ENCODE measurements around the gene PCYT2. TPM values are rescaled to one million over a fixed set of nuclear protein-coding genes. Genes with fewer than 3 reads are reported as not detected.

Gene PCYT2
- total and polyA plus RNA-seq, 12 donors, result 29.5 to 64.1 (median 47.7) TPM

- intact Hi-C loops (cut with DNase I), result no loop called here
Observed at GRCh38 chr17:81858170-81858966, 52.8 kb downstream of the PCYT2 start.

DNA sequence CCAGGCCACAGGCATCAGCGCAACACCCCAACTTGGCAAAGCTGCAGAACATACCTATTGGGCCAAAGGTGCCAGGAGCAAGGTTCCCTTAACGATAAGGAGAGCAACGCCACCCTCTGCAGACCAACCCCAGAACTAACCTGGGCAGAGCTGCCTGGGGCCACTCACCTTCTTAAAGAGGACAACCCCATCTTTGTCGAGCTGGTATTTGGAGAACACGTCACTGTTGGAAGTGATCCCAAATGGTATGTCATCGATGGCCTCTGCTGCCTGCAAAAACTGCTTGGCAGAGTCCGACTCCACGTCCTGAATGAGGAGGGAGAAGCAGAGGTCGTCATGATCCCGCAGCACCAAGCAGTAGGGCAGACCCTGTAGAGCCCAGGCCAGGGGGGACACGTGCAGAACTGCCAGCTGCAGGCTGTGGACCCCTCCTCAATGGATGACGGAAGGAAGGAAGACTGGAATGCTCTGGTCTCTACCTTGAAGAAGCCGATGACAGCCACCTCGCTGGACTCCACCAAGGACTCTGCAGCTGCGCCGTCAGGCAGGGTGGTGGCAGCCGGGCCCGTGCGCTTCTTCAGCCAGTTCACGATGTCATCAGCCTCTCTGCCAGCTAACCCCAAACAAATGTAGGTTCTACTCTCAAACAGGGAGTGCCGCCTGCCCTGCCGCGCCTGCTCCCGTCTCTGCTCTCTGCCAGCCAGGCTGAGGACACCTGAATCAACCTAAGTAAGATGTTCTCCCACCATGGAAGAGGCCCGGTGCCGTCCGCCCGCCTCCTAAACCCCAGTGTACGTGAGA, 56.0 kb downstream of the PCYT2 start:
- DNase-seq (no peak), ATAC-seq (peak in 3 of 8 donors; percentile 31 to 43 (median 32))
- peaks cover 4 to 89% (median 64%) of the 10 kb centered on the region in 9 donors for H3K36me3 ChIP-seq
- peaks cover 10 to 46% (median 31%) of the 10 kb centered on the region in 9 donors for H3K4me1 ChIP-seq
- H3K4me3 ChIP-seq, result no peak overlapping the region
- H3K9me3 ChIP-seq, result no peaks in the 10 kb centered on the region
- H3K27me3 ChIP-seq, result no peaks in the 10 kb centered on the region
- TF ChIP-seq, protein P1, sequence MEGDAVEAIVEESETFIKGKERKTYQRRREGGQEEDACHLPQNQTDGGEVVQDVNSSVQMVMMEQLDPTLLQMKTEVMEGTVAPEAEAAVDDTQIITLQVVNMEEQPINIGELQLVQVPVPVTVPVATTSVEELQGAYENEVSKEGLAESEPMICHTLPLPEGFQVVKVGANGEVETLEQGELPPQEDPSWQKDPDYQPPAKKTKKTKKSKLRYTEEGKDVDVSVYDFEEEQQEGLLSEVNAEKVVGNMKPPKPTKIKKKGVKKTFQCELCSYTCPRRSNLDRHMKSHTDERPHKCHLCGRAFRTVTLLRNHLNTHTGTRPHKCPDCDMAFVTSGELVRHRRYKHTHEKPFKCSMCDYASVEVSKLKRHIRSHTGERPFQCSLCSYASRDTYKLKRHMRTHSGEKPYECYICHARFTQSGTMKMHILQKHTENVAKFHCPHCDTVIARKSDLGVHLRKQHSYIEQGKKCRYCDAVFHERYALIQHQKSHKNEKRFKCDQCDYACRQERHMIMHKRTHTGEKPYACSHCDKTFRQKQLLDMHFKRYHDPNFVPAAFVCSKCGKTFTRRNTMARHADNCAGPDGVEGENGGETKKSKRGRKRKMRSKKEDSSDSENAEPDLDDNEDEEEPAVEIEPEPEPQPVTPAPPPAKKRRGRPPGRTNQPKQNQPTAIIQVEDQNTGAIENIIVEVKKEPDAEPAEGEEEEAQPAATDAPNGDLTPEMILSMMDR (IDR thresholded peaks at IDR 0.05), result no peak
- H3K27ac ChIP-seq, result peak overlapping the region in 4 of 10 donors; percentile 20 to 41 (median 33)
- intact Hi-C loops (cut with DNase I), result no loop called here
- 72% methylated on average over 29 of the region's 29 CpGs for WGBS, 2 donors

More at GRCh38 chr17:81858170-81858966, 52.8 kb downstream of the PCYT2 start:
- WGBS, 2 donors, result 84 to 90% methylated on average over 30 of the region's 30 CpGs
- TF ChIP-seq, protein P1 (IDR thresholded peaks at IDR 0.05), result no peak
- Histone ChIP-seq H3K4me1 (peaks cover 18 to 71% (median 50%) of the 10 kb centered on the region in 9 donors), H3K27ac (peak overlapping the region in 2 of 10 donors; percentile 96 to 97), H3K36me3 (peaks cover 4 to 66% (median 41%) of the 10 kb centered on the region in 9 donors), H3K4me3 (peak overlapping the region in 9 of 10 donors; percentile 82 to 100 (median 96)), H3K9me3 (no peaks in the 10 kb centered on the region), H3K27me3 (no peaks in the 10 kb centered on the region)
- DNase-seq, result no peak
- no peak for ATAC-seq

DNA sequence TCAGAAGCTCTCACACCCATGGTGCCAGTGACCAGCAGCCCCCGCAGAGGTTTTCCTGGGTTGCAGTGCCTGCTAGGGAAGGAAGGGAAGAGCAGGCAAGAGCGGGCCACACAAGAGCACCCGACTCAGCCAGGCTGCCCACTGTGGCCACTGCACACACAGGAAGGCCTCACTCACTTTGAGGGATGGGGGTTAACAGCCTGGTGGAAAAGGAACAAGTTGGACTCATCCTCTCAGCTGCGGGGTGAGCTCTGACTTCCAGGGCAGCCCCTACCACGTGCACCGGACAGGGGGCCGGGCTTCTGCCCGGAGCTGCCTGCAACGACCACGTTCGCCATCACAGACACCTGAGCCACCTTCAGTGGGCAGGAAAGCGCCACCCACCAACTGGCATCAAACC, 59.0 kb downstream of the PCYT2 start:
- WGBS, 2 donors, result 94 to 96% methylated on average over 12 of the region's 12 CpGs
- intact Hi-C loops (cut with DNase I), result loop anchor here in 1 of 10 donors (1.0 kb wide), 1 partner anchor 33 kb away; no protein-coding TSS in a partner anchor
- DNase-seq (no peak), ATAC-seq (no peak)
- peaks cover 2 to 100% (median 58%) of the 10 kb centered on the region in 9 donors for H3K36me3 ChIP-seq
- no peaks in the 10 kb centered on the region for H3K9me3 ChIP-seq
- TF ChIP-seq, protein P1 (IDR thresholded peaks at IDR 0.05), result no peak
- no peak overlapping the region for H3K27ac ChIP-seq
- peaks cover 0 to 22% (median 8%) of the 10 kb centered on the region in 9 donors for H3K4me1 ChIP-seq
- H3K27me3 ChIP-seq, result no peaks in the 10 kb centered on the region
- no peak overlapping the region for H3K4me3 ChIP-seq

DNA sequence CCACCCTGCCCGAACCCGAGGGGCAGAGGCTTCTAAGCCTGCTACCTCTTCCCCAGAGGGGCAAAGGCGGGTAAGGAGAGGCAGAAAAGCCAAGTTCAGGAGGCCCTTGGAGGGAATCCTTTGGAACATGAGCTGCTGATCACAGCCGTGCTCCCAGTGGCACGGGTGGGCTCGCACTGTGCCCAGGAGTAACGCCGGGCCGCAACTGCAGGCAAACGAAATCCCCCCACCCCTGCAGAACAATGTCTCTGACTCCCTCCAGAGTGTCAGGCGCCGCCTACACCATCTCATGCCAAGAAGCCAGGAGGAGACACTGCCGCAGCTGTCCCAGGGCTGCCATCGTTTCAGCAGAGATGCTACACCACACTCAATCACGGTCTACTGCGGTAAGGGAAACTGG, 59.8 kb downstream of the PCYT2 start:
- no peaks in the 10 kb centered on the region for H3K9me3 ChIP-seq
- peaks cover 0 to 100% (median 62%) of the 10 kb centered on the region in 9 donors for H3K36me3 ChIP-seq
- no peak overlapping the region for H3K4me3 ChIP-seq
- TF ChIP-seq, protein P1 (IDR thresholded peaks at IDR 0.05), result no peak
- intact Hi-C loops (cut with DNase I), result no loop called here
- WGBS, 2 donors, result 94 to 96% methylated on average over 16 of the region's 16 CpGs
- no peak overlapping the region for H3K27ac ChIP-seq
- DNase-seq, result no peak
- H3K27me3 ChIP-seq, result no peaks in the 10 kb centered on the region
- no peak for ATAC-seq
- H3K4me1 ChIP-seq, result peaks cover 0 to 16% (median 8%) of the 10 kb centered on the region in 9 donors

Data from heart right ventricle (tissue), 16 donors.